MG63 (cell line): Measurements from ENCODE around the gene CLEC17A. TPM values are rescaled to one million over a fixed set of nuclear protein-coding genes. Genes with fewer than 3 reads are reported as not detected.
"Not testable (repeated sequence)": the region's sequence is repeated elsewhere in the genome, so short reads cannot be mapped to it uniquely, and the experiment has no call there.

Source experiments
- DNase-seq: peaks from one replicate; pipeline ENCODE4 v3.0.0-alpha.2; 2020
- H3K27me3 ChIP-seq: fragments of 250-450 bp; sonication (Bioruptor Pico); 2 replicates; pipeline ENCODE4 v1.5.1; 2020; ENCODE audit warnings: mild to moderate bottlenecking, moderate library complexity
- H3K36me3 ChIP-seq: fragments of 250-450 bp; sonication (Bioruptor Pico); 2 replicates; pipeline ENCODE4 v1.5.1; 2020; ENCODE audit warnings: mild to moderate bottlenecking, moderate library complexity
- H3K4me3 ChIP-seq: fragments of 250-450 bp; sonication (Bioruptor Pico); 2 replicates; pipeline ENCODE4 v1.5.1; 2020; ENCODE audit warnings: mild to moderate bottlenecking, moderate library complexity
- H3K9me3 ChIP-seq: fragments of 250-450 bp; sonication (Bioruptor Pico); 2 replicates; pipeline ENCODE4 v1.5.1; 2020; ENCODE audit warnings: mild to moderate bottlenecking, moderate library complexity
- total RNA-seq: library from RNA; depleted of rRNA; stranded (reverse); fragments of >200 nt; shearing (Covaris generic); gene quantifications from 2 replicates; pipeline ENCODE4 v1.2.3, GENCODE V29; 2014; ENCODE audit warnings: low replicate concordance

The CLEC17A gene
- total RNA-seq, 1 experiment from 2014 or later = not detected

- peaks cover 49% of the 10 kb centered on the region for H3K36me3 ChIP-seq
- DNase-seq = no peak
- no peaks in the 10 kb centered on the region for H3K27me3 ChIP-seq
- no peaks in the 10 kb centered on the region for H3K9me3 ChIP-seq
- no peak overlapping the region for H3K4me3 ChIP-seq
These were observed 16.2 kb upstream of the CLEC17A start for GRCh38 chr19:14566712-14567077.

GRCh38 chr19:14567079-14567478 lies 15.8 kb upstream of the CLEC17A start:
- H3K4me3 ChIP-seq = no peak overlapping the region
- H3K27me3 ChIP-seq = no peaks in the 10 kb centered on the region
- no peak for DNase-seq
- peaks cover 49% of the 10 kb centered on the region for H3K36me3 ChIP-seq
- no peaks in the 10 kb centered on the region for H3K9me3 ChIP-seq

- H3K9me3 ChIP-seq = no peaks in the 10 kb centered on the region
- H3K36me3 ChIP-seq = peaks cover 16% of the 10 kb centered on the region
- peak overlapping the region; percentile 85 for H3K4me3 ChIP-seq
- DNase-seq = no peak
- no peaks in the 10 kb centered on the region for H3K27me3 ChIP-seq
These were observed 11.9 kb upstream of the CLEC17A start for GRCh38 chr19:14570864-14571527.

GRCh38 chr19:14571695-14572490 lies 11.0 kb upstream of the CLEC17A start, which contains the start of gene NDUFB7:
Gene NDUFB7 (minus strand): TSS chr19:14572066. CDS start chr19:14572000, 66 bp downstream.
- Histone ChIP-seq H3K27me3 (no peaks in the 10 kb centered on the region), H3K36me3 (peaks cover 13% of the 10 kb centered on the region), H3K9me3 (no peaks in the 10 kb centered on the region), H3K4me3 (peak within 1 kb of the TSS; percentile 85)
- peak; percentile 97 for DNase-seq

GRCh38 chr19:14575428-14575980 lies 7.4 kb upstream of the CLEC17A start:
- Histone ChIP-seq H3K27me3 (no peaks in the 10 kb centered on the region), H3K9me3 (no peaks in the 10 kb centered on the region), H3K36me3 (peaks cover under 1% of the 10 kb centered on the region; the same call in 1 of the 2 replicates), H3K4me3 (no peak overlapping the region)
- no peak for DNase-seq

- DNase-seq = no peak
- Histone ChIP-seq H3K4me3 (no peak overlapping the region), H3K36me3 (no peaks in the 10 kb centered on the region), H3K27me3 (no peaks in the 10 kb centered on the region), H3K9me3 (no peaks in the 10 kb centered on the region)
These were observed 6.5 kb upstream of the CLEC17A start for GRCh38 chr19:14576363-14576762.

GRCh38 chr19:14577264-14577663 lies 5.6 kb upstream of the CLEC17A start:
- H3K9me3 ChIP-seq = no peaks in the 10 kb centered on the region

GRCh38 chr19:14577885-14578427 lies 4.9 kb upstream of the CLEC17A start:
- no peaks in the 10 kb centered on the region for H3K36me3 ChIP-seq
- no peaks in the 10 kb centered on the region for H3K9me3 ChIP-seq
- DNase-seq = no peak
- H3K4me3 ChIP-seq = no peak overlapping the region
- H3K27me3 ChIP-seq = no peaks in the 10 kb centered on the region

More at GRCh38 chr19:14577264-14577663, 5.6 kb upstream of the CLEC17A start:
- no peak for DNase-seq
- Histone ChIP-seq H3K36me3 (no peaks in the 10 kb centered on the region), H3K4me3 (no peak overlapping the region), H3K27me3 (no peaks in the 10 kb centered on the region)

GRCh38 chr19:14580623-14581237 lies 2.2 kb upstream of the CLEC17A start:
- Histone ChIP-seq H3K9me3 (no peaks in the 10 kb centered on the region), H3K4me3 (no peak overlapping the region), H3K27me3 (no peaks in the 10 kb centered on the region), H3K36me3 (no peaks in the 10 kb centered on the region)
- DNase-seq = no peak

GRCh38 chr19:14584372-14584771 lies 1.5 kb downstream of the CLEC17A start:
- not testable (repeated sequence) for H3K4me3 ChIP-seq, H3K9me3 ChIP-seq, H3K36me3 ChIP-seq, H3K27me3 ChIP-seq, DNase-seq

- H3K27me3 ChIP-seq, H3K4me3 ChIP-seq, H3K9me3 ChIP-seq, H3K36me3 ChIP-seq: not testable (repeated sequence)
- DNase-seq = peak; percentile 35
These were observed 2.3 kb downstream of the CLEC17A start for GRCh38 chr19:14585187-14585586.

- not testable (repeated sequence) for H3K4me3 ChIP-seq, H3K36me3 ChIP-seq, DNase-seq, H3K27me3 ChIP-seq, H3K9me3 ChIP-seq
These were observed 6.5 kb downstream of the CLEC17A start for GRCh38 chr19:14589433-14589832.

GRCh38 chr19:14595558-14595957 lies 12.7 kb downstream of the CLEC17A start:
- Histone ChIP-seq H3K9me3 (no peaks in the 10 kb centered on the region), H3K27me3 (no peaks in the 10 kb centered on the region), H3K36me3 (no peaks in the 10 kb centered on the region), H3K4me3 (no peak overlapping the region)
- DNase-seq = no peak

GRCh38 chr19:14599548-14600147 lies 16.8 kb downstream of the CLEC17A start:
- DNase-seq = no peak
- no peaks in the 10 kb centered on the region for H3K27me3 ChIP-seq
- no peaks in the 10 kb centered on the region for H3K36me3 ChIP-seq
- no peak overlapping the region for H3K4me3 ChIP-seq
- H3K9me3 ChIP-seq = no peaks in the 10 kb centered on the region

- H3K9me3 ChIP-seq = no peaks in the 10 kb centered on the region
These were observed 21.1 kb downstream of the CLEC17A start for GRCh38 chr19:14603990-14604387.

GRCh38 chr19:14606627-14607026 lies 23.7 kb downstream of the CLEC17A start:
- DNase-seq = no peak
- Histone ChIP-seq H3K36me3 (no peaks in the 10 kb centered on the region), H3K4me3 (no peak overlapping the region), H3K27me3 (no peaks in the 10 kb centered on the region), H3K9me3 (no peaks in the 10 kb centered on the region)

More at GRCh38 chr19:14603990-14604387, 21.1 kb downstream of the CLEC17A start:
- Histone ChIP-seq H3K36me3 (no peaks in the 10 kb centered on the region), H3K4me3 (no peak overlapping the region), H3K27me3 (no peaks in the 10 kb centered on the region)
- no peak for DNase-seq
